GM18526 (cell line): Measurements from ENCODE around the gene KAZN.

Experiments used
- POLR2A ChIP-seq: IDR thresholded peaks from 3 replicates; pipeline ENCODE4 v1.6.1; 2011; ENCODE audit not compliant: insufficient read length; ENCODE audit errors: extremely low read depth

Gene KAZN

DNA sequence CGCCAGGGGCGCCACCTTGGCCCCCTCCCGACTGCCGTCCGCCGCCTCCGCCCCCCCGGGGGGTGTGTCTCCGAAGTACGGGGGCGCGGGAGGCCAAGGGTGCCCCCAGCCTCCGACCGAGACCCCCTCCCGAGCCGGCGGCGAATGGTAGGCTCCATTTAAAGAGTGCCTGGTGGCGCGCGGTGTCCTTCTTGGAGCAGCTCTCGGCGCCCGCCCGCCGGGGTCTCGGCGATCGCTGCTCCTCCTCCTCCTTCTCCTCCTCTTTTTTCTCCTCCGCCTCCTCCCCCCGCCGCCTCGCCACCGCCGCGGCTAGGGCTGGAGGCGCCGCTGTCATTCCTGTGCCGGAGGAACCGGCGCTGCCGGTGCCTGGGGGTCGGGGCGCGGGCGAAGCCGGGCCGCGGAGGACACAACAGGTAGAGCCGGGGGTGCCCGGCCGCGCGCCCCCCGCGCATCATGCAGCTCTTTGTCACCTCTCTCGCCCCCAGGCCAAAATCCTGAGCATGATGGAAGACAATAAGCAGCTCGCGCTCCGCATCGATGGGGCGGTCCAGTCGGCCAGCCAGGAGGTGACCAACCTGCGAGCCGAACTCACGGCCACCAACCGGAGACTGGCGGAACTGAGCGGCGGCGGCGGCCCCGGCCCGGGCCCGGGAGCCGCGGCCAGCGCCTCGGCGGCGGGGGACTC, at the start of gene KAZN:
Gene KAZN (plus strand): TSS at position 188 of the 685 bp plus-strand sequence.
- no peak for TF ChIP-seq POLR2A

DNA sequence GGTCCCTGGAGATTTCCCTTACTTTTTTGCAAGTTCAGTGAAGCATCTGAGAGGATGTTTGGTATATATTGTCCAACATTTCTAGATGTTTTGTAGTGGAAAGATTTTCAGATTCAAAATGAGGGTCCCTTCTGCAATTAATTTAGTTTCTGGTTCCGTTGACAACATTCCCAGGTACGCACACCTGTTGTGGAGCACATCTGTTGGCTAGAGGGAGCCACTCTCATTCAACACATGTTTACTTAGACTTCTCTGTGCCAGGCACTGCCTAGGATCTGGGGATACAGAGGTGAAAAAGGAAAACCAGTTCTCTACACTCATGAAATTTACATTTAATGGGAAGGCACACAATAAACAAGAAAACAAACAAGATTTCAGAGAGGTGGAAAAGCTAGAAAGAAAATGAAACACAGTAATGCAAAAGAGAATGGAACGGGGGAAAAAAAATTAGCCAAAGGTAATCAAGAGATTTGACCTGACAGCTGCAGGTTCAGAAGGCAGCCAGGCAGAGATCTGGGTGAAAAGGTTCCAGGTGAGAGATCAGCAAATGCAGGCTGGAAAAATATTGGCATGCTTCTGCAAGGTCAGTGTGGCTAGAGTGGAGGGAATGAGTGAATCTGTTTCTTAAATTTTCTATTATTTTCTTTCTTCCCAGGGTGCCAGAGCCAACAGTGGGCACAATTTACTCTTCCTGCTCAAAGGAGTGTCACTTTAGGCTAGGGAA, 48.4 kb upstream of the KAZN start:
- TF ChIP-seq POLR2A, result no peak

DNA sequence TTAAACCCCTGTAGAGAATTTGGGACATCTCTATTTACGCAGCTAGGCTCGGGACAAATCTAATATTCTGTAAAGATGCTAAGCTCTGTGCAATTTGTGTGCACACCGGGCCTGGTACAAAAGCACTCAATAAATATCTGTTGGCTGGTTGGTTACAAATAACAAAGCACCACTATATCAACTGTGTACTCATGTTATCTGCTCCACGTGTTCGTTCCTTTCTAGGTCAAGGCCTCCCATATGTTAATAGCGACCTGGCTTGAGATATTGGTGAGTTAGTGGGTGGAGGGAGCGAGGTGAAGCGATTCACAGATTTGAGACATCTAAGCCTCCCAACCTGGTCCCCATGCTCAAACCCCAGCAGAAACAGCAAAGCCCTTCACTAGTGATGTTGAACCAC, 47.1 kb upstream of the KAZN start:
- no peak for TF ChIP-seq POLR2A

DNA sequence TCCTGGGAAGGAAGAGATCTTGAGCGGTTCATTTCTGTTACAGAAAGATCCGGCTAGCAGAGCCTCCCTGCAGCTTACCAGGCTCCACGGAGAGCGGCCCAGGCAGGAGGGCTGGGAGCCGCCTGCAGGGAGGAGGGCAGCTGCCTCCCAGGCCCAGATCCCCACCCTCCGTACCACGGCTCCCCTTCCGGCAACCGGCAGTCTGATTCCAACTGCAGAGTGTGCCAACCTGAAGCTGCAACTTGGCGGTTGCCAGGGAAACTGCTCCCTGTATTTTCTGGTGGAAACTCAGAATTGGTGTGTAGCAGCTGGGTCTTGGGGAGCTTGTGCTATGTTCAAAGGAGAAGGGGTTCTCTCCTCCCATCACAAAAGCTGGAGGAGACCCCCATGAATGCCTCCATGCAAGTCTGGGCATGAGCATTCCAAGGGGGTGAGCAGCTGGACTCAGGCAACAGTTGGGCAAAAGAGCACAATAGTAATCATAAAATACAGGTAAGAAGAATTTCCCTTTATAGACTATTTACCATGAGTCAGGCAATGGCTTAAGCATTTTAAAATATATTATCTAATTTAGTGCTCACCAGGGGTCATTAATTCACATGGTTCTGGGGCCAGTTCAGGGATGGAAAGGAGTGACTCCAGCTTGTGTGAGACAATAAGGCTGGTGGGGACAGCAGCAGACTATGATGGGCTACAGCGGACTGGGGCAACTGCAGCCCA, 46.1 kb upstream of the KAZN start:
- TF ChIP-seq POLR2A, result no peak

DNA sequence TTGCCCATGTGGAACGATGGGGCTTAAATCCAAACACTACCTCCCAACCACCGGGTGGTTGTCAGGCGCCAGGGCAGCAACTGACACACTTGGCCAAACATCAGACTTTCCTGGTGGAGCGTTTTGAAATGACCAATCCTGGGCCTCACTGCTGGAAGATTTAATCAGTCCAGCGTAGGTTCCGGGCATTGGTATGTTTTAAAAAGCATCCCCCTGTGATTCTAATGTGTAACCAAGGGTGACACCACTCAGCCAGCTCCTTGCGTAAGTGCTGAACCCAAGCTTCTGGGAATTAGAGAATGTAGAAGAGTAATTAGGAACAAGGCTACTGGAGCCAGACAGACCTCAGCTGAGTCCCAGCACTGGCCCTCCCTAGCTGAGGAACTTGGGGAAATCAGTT, 44.8 kb upstream of the KAZN start:
- TF ChIP-seq POLR2A, result no peak

DNA sequence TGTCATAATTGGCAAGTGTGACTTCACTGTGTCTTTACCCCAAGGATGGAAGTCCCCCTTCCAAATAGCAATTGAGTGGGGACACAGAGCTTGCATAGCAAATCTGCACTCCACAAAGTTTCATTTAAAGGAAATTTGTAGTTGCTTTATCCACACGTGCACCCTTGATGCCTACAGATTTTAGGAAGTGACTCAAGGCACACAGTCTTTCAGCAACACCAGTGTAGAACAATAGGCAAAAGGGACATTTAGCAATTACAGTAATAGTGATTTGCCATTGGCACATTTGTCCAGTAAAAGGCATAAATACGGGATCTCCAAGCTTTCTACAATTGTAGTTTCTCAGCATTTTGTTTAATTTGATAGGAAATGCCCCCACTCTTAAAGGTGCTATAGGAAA, 43.4 kb upstream of the KAZN start:
- TF ChIP-seq POLR2A, result no peak

DNA sequence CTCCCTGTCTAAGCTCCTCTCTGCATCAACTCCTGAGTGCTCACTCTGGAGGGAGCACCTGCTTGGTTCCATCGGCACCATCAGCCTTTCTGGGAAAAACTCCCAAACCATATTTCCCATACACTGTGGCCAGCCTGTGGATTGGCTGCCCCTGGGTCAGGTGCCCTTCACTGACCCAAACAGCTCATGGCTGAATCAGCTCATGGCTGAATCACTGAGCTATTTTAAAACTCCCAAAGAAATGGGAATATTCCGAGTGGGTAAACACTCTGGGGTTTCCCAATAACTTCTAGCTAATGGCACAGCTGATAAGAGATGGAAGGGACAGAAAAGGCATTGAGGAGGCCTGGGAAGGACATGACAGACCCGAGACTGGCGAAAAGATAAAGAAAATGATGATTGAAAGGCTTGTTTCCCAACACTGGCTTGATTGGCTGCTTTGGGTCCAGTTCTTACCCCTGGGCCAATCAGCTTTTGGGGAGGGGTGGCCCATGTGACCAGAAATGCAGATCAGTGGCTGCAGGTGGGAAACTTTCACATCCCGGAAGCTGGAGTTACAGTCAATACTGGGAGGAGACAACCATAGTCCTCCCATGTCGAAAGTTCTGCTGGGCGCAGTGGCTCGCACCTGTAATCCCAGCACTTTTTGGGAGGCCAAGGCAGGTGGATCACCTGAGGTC, 37.3 kb upstream of the KAZN start:
- no peak for TF ChIP-seq POLR2A

DNA sequence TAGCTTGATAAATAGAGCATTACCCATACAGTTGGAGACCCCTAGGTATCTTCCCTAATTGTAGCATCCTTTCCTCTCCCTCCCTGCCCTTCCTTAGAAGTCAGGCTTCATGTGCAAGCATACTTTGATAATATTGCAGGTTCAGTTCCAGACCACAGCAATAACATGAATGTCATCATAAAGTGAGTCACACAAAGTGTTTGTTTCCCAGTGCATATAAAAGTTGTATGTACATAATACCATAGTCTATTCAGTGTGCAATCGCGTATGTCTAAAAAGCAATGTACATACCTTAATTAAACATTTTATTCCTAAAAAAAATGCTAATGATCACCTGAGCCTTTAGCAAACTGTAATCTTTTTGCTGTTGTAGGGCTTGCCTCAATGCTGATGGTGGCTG, 33.4 kb upstream of the KAZN start:
- TF ChIP-seq POLR2A, result no peak

DNA sequence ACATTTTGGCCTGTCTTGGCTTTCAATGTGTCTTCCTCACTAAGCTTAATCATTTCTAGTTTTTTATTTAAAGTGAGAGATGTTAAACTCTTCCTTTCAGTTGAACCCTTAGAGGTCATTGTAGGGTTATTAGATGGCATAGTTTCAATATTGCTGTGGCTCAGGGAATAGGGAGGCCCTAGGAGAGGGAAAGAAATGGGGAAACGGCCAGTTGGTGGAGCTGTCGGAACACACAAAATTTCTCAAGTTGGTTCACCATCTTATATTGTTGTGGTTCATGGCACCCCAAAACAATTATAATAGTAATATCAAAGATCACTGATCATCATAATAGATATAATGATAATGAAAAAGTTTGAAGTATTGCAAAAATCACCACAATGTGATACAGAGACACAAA, 31.4 kb upstream of the KAZN start:
- TF ChIP-seq POLR2A, result no peak

DNA sequence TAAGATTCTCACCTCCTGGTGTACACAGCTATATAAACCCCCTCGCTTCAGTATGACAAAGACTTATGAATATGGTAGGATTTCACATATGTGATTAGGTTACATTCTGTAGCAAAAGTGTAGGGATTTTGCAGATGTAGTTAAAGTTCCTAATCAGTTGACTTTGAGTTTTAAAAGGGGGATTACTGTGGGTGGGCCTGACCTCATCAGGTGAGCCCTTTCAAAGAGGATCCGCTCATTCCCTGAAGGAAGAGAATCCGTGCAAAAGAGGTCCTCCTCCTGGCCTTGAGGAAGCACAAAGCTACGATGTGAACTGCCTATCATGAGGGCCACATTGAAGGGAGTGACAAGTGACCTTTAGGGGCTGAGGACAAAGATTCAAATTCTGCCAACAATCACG, 30.6 kb upstream of the KAZN start:
- no peak for TF ChIP-seq POLR2A

DNA sequence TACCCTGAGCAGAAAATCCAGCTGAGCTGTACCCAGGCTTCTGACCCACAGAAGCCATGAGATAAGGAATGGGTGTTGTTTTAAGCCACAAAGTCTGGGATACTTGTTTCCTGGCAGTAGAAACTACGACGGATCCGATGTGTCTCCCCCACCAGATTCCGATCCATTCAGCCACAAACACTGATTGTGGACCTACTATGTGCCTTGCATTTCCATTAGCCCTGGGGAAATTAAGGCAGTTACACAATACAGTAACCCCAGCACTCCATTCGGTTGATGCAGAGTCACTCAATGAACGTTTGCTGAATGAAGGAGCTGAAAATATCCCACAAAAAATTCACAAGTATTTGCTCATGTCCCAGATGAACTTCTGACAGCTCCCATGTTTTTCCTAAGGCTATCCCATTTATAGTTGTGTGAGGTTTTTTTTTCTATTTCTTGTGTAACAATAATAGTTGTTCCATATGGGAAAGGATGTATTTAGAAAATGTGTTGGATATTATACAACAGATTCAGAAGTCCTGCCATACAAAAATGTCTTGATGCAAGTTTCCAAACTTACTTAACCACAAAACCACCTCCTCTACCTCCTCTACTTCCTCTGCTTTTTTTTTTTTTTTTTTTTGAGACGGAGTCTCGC, 29.6 kb upstream of the KAZN start:
- no peak for TF ChIP-seq POLR2A

DNA sequence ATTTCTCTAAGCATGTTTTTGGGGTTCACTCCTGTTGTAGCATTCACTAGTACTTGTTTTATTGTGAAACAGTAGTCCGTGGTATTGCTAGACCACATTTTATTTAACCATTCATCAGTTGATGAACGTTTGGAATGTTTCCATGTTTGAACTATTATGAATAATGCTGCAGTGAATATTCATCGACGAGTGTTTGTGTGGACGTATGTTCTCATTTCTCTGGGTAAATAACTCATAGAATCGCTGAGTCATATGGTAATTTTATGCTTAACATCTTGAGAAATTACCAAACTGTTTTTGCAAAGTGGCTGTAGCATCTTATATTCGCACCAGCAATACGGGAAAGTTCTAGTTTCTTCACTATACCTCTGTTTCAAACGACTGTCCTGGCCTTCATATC, 28.0 kb upstream of the KAZN start:
- no peak for TF ChIP-seq POLR2A

DNA sequence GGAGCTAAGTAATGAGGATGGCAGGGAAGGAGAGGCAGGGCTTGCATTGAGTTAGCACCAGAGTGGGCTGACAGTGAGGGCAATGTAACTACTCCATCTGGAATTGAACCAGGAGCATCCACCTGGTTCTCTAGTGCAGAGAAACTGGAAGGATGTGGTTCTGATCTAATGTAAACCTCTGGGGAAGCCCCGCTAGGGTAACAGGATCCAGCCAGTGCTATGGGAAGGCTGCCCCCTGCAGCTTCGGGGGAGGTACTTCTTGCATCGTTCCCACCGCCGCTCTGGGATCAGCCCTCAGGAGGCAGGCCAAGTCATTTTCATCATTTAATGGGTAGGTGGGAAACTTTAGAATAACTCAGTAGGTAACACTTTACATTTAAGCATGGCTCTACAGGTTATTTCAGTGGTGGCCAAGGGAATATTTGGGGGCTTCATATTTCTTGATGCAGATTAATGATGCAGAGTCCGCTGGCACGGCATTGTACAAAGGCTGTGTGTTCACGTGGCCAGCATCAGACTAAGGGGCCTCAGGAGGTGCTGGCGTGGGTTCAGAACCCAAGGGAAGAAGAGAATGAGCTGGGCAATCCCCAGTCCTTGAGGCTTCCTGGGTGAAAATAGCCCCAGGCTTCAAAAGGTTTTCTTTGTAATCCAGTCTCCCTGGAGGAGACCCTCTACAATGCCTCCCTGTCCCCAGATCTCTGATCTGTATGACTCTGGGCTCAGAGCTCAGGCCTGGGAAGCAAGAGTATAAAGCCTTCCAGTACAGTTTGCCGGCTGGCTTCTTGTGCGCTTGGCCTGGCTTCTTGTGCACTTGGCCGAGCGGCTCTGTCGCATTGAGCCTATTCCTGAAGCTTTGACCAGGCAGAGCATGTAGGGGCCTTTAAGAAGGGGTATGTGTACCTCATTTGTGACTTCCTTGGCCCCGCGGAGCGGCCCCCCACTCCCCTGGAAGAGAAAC, 26.4 kb upstream of the KAZN start:
- no peak for TF ChIP-seq POLR2A

DNA sequence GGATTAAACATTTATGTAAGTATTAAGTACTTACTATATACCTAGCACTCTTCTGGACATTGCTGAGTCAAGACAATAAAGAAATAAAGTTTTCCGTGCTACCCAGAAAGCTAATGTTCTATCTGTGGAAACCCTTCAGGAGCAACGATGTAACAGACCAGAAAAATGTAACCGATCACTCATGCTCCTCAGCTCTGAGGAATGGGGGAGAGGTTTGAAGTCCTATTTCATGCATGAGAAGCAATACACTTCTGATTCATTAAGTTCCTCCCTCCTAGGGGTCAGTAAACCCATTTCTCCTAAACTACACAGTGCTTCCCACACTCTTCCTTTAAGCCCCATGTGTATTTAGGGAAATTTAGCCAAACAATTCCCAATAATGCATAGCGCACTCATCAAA, 25.6 kb upstream of the KAZN start:
- TF ChIP-seq POLR2A, result no peak

DNA sequence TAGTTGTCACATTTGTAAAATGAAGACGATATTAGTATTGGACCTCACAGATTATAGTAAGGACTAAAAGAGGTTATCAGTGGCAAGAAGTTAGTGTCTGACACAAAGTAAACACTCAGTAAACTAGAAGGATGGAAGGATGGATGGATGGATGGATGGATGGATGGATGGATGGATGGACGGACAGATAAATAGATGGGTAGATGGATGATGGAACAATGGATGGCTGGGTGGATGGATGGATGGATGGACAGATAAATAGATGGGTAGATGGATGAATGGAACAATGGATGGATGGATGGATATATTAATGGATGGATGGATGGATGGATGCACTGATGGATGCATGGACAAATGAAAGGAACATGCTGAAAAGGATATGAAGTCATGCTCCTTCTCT, 22.3 kb upstream of the KAZN start:
- no peak for TF ChIP-seq POLR2A

DNA sequence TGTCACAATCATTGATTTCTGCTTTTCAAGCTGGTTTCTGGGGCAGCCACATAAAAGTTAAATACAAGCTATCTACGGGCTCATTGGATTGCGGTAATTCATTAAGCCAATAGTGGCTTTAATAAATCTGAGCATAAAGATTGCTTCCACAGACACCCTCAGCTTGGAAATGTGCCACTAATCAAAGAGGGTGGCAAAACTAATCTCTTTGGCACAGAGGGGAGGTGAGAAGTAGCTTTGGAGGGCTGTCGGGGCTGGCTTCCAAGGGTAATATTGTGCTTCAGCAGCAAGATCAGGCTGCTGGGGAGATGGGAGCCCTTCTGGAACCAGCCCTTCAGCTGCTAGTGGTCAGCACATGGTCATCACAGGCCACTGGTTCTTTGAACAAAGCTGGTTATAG, 21.2 kb upstream of the KAZN start:
- TF ChIP-seq POLR2A, result no peak
